Nephron (organoid): Measurements from ENCODE around the gene RPL23.

Experiments
- H3K27ac Mint-ChIP-seq, 3 experiments: 2 replicates each; pipeline ENCODE4 v1.8.0; 2020; ENCODE audit warnings: mixed read lengths in 3 of 3, mild to moderate bottlenecking in 2 of 3, moderate library complexity in 1 of 3
- H3K27me3 Mint-ChIP-seq: 2 replicates; pipeline ENCODE4 v1.8.0; 2021; ENCODE audit warnings: low read depth, mild to moderate bottlenecking, moderate library complexity, mixed read lengths
- H3K36me3 Mint-ChIP-seq: 2 replicates; pipeline ENCODE4 v1.8.0; 2020; ENCODE audit warnings: low read depth, mixed read lengths
- H3K4me1 Mint-ChIP-seq: 2 replicates; pipeline ENCODE4 v1.8.0; 2020; ENCODE audit warnings: mixed read lengths
- H3K4me3 Mint-ChIP-seq, 3 experiments: 2 replicates each; pipeline ENCODE4 v1.8.0; 2020; ENCODE audit warnings: mild to moderate bottlenecking in 3 of 3, mixed read lengths in 3 of 3, moderate library complexity in 2 of 3
- H3K9me3 Mint-ChIP-seq: 2 replicates; pipeline ENCODE4 v1.8.0; 2020; ENCODE audit warnings: mixed read lengths
- CTCF ChIP-seq, 3 experiments: fragments of 200-600 bp; sonication (generic); IDR thresholded peaks; one replicate each; pipeline ENCODE4 v1.5.0; 2021; ENCODE audit warnings: antibody characterized with exemption in 3 of 3; ENCODE audit not compliant: unreplicated experiment in 3 of 3

Gene RPL23

GRCh38 chr17:38799501-38800236, 53.9 kb downstream of the RPL23 start, which contains the start of gene PIP4K2B:
PIP4K2B (minus strand) TSS chr17:38799556; CDS start chr17:38799424, 132 bp downstream.
- TF ChIP-seq CTCF (IDR thresholded peaks at IDR 0.05; ENCODE audit: unreplicated experiment in 3 of 3), result no peak
- peak within 1 kb of the TSS; percentile 96 to 99 (median 99) for H3K27ac Mint-ChIP-seq
- H3K36me3 Mint-ChIP-seq, result peaks cover 59% of the 10 kb centered on the region
- H3K4me1 Mint-ChIP-seq, result peaks cover 31% of the 10 kb centered on the region
- H3K27me3 Mint-ChIP-seq, result no peaks in the 10 kb centered on the region
- no peaks in the 10 kb centered on the region for H3K9me3 Mint-ChIP-seq
- H3K4me3 Mint-ChIP-seq, result peak within 1 kb of the TSS; percentile 97 to 100 (median 98)

GRCh38 chr17:38798614-38799500, 54.7 kb downstream of the RPL23 start:
- H3K4me1 Mint-ChIP-seq, result peaks cover 31% of the 10 kb centered on the region
- TF ChIP-seq CTCF (IDR thresholded peaks at IDR 0.05; ENCODE audit: unreplicated experiment in 3 of 3), result no peak
- peak overlapping the region; percentile 97 to 100 (median 98) for H3K4me3 Mint-ChIP-seq
- H3K9me3 Mint-ChIP-seq, result no peaks in the 10 kb centered on the region
- peak overlapping the region; percentile 96 to 99 (median 99) for H3K27ac Mint-ChIP-seq
- no peaks in the 10 kb centered on the region for H3K27me3 Mint-ChIP-seq
- peaks cover 61% of the 10 kb centered on the region for H3K36me3 Mint-ChIP-seq
